T47D (cell line): ENCODE measurements around the gene SERPINI1.

Experiments used
- DNase-seq, 2 experiments: peaks; one replicate each; pipeline versions ENCODE4 v3.0.0 to v3.0.0-alpha.2; 2011 to 2012; ENCODE audit warnings: low read depth in 1 of 2, low spot score in 1 of 2
- JUND ChIP-seq: IDR thresholded peaks from 2 replicates; pipeline ENCODE4 v1.6.1; 2012; ENCODE audit warnings: low read depth
- in situ Hi-C: cut with HindIII; loops from 2 replicates; pipeline ENCODE4 v1.10.0; 2016; ENCODE audit warnings: low sequenced_read_pairs, low pct_unique_long_range_greater_than_20kb

The SERPINI1 gene

GRCh38 chr3:167723025-167723512 is 12.5 kb upstream of the SERPINI1 start:
- TF ChIP-seq JUND = no peak
- no peak for DNase-seq
- in situ Hi-C loops = no loop called here

GRCh38 chr3:167723872-167724271 is 11.6 kb upstream of the SERPINI1 start:
- in situ Hi-C loops = no loop called here
- no peak for TF ChIP-seq JUND
- no peak for DNase-seq

GRCh38 chr3:167728176-167728575 is 7.3 kb upstream of the SERPINI1 start:
- peak in 1 of 2 experiments; percentile 38 for DNase-seq
- in situ Hi-C loops = no loop called here
- no peak for TF ChIP-seq JUND

GRCh38 chr3:167728632-167729323 is 6.7 kb upstream of the SERPINI1 start:
- peak in 1 of 2 experiments; percentile 84 for DNase-seq
- in situ Hi-C loops = no loop called here
- no peak for TF ChIP-seq JUND

- no peak for DNase-seq
- in situ Hi-C loops = no loop called here
- TF ChIP-seq JUND = no peak
Measured at GRCh38 chr3:167729591-167729990, 5.9 kb upstream of the SERPINI1 start.

GRCh38 chr3:167731393-167731792 is 4.1 kb upstream of the SERPINI1 start:
- DNase-seq = no peak
- in situ Hi-C loops = no loop called here
- no peak for TF ChIP-seq JUND

- no peak for DNase-seq
- no peak for TF ChIP-seq JUND
- in situ Hi-C loops = no loop called here
Measured at GRCh38 chr3:167732313-167733065, 3.0 kb upstream of the SERPINI1 start.

- TF ChIP-seq JUND = no peak
- in situ Hi-C loops = no loop called here
- peak in 1 of 2 experiments; percentile 50 for DNase-seq
Measured at GRCh38 chr3:167733961-167734497, 1.5 kb upstream of the SERPINI1 start.

GRCh38 chr3:167734498-167735232 is 856 bp upstream of the SERPINI1 start, which contains the start of gene PDCD10:
PDCD10 (minus strand) TSS chr3:167734892; CDS start chr3:167720157, 14,735 bp downstream.
- DNase-seq = peak; percentile 72 to 100
- in situ Hi-C loops = no loop called here
- TF ChIP-seq JUND = no peak

- in situ Hi-C loops = no loop called here
- DNase-seq = no peak
- no peak for TF ChIP-seq JUND
Measured at GRCh38 chr3:167736264-167736787, 805 bp downstream of the SERPINI1 start.

GRCh38 chr3:167736997-167737396 is 1.5 kb downstream of the SERPINI1 start:
- no peak for TF ChIP-seq JUND
- in situ Hi-C loops = no loop called here
- no peak for DNase-seq

GRCh38 chr3:167738037-167738436 is 2.5 kb downstream of the SERPINI1 start:
- no peak for TF ChIP-seq JUND
- in situ Hi-C loops = no loop called here
- DNase-seq = no peak
